ENCODE results near the gene DBH. TPM values are rescaled to one million over a fixed set of nuclear protein-coding genes. Genes with fewer than 3 reads are reported as not detected.

DBH gene
- total and polyA plus RNA-seq, 7 donors: 0.01 TPM; not detected in 6

DNA sequence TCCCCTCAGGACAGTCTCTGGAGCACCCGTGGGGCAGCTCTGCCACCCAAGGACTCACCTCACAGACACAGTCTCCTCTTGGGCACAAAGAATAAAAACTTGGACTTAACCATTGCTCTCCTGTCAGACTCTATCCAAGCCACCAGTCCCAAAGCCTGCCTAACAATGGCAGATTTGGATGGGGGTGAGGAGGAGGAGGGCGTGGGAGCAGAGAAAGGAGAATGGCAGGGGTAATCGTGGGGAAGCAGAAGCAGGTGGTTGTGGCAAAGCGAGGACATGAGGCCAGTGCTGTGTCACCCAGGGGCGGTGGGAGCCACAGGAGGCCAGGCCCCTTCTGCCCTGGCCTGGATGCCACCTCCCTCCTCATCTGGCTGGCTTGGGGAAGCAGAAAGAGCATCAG lies 21.5 kb upstream of the DBH start:
- Histone ChIP-seq H3K36me3 (no peaks in the 10 kb centered on the region), H3K4me3 (no peak overlapping the region), H3K9me3 (no peaks in the 10 kb centered on the region), H3K27ac (no peak overlapping the region), H3K4me1 (no peaks in the 10 kb centered on the region), H3K27me3 (peaks cover 4 to 97% (median 56%) of the 10 kb centered on the region in 3 donors)
- DNase-seq: no peak
- TF ChIP-seq, protein P1, sequence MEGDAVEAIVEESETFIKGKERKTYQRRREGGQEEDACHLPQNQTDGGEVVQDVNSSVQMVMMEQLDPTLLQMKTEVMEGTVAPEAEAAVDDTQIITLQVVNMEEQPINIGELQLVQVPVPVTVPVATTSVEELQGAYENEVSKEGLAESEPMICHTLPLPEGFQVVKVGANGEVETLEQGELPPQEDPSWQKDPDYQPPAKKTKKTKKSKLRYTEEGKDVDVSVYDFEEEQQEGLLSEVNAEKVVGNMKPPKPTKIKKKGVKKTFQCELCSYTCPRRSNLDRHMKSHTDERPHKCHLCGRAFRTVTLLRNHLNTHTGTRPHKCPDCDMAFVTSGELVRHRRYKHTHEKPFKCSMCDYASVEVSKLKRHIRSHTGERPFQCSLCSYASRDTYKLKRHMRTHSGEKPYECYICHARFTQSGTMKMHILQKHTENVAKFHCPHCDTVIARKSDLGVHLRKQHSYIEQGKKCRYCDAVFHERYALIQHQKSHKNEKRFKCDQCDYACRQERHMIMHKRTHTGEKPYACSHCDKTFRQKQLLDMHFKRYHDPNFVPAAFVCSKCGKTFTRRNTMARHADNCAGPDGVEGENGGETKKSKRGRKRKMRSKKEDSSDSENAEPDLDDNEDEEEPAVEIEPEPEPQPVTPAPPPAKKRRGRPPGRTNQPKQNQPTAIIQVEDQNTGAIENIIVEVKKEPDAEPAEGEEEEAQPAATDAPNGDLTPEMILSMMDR (IDR thresholded peaks at IDR 0.05): no peak
- TF ChIP-seq POLR2AphosphoS5 (IDR thresholded peaks at IDR 0.05) (no peak), POLR2A (IDR thresholded peaks at IDR 0.05) (no peak), EP300 (IDR thresholded peaks at IDR 0.05) (no peak)
- WGBS, 2 donors: 50 to 61% methylated on average over 5 of the region's 5 CpGs
- intact Hi-C loops (cut with DNase I): no loop called here

DNA sequence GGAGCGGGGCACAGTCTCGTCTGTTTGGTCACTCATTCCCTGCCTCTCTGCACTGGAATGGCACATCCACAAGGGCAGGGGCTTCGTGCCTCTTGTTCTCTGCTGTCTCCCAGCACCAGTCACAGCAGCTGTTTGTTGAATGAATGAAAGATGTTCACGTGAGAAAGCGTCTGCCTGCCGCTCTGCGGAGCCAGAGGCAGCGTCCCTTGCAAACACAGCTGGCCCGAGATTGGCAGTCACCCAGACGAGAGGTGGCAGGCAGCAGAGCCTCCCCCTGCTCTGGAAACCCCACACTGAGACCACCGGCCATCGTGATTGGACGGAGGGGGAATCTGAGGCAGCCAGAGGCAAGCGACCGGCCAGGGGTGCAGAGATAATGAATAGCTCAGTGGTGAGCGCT lies 21.0 kb upstream of the DBH start:
- Histone ChIP-seq H3K27ac (no peak overlapping the region), H3K4me3 (no peak overlapping the region), H3K9me3 (no peaks in the 10 kb centered on the region), H3K36me3 (no peaks in the 10 kb centered on the region), H3K27me3 (peaks cover 4 to 92% (median 54%) of the 10 kb centered on the region in 3 donors), H3K4me1 (peaks cover 0 to 4% (median 0%) of the 10 kb centered on the region in 4 donors)
- no peak for DNase-seq
- intact Hi-C loops (cut with DNase I): no loop called here
- TF ChIP-seq, protein P1 (IDR thresholded peaks at IDR 0.05): no peak
- no peak for TF ChIP-seq POLR2A (IDR thresholded peaks at IDR 0.05)
- TF ChIP-seq EP300 (IDR thresholded peaks at IDR 0.05): no peak
- no peak for TF ChIP-seq POLR2AphosphoS5 (IDR thresholded peaks at IDR 0.05)
- WGBS, 2 donors: 37 to 48% methylated on average over 16 of the region's 16 CpGs

DNA sequence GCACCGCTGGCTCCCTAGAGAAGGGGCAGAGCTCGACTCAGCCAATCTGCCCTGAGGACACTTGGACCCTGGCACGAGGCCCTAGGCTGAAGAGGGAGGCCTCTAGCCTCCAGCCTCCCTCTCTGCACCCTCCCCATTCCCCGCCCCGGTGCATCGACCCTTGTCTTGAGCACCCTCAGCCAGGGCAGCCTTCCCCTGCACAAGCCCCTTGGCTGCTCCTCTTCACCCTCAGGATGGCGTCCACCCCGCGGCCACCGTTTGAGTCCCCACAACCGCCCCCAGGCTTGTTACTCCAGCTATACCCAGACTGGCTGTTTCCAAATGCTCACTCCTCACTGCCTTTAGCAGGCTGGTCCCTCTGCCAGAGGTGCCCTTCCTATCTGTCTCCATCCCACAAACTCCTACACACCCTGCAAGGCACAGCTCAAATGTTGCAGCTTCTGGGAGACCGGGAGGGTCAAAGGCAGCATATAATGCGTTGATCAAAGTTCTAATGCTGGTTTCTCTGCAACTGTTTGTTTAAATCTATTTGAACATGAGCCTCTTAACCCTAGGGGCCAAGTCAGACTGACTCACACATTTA lies 20.5 kb upstream of the DBH start:
- WGBS, 2 donors: 68 to 76% methylated on average over 13 of the region's 13 CpGs

DNA sequence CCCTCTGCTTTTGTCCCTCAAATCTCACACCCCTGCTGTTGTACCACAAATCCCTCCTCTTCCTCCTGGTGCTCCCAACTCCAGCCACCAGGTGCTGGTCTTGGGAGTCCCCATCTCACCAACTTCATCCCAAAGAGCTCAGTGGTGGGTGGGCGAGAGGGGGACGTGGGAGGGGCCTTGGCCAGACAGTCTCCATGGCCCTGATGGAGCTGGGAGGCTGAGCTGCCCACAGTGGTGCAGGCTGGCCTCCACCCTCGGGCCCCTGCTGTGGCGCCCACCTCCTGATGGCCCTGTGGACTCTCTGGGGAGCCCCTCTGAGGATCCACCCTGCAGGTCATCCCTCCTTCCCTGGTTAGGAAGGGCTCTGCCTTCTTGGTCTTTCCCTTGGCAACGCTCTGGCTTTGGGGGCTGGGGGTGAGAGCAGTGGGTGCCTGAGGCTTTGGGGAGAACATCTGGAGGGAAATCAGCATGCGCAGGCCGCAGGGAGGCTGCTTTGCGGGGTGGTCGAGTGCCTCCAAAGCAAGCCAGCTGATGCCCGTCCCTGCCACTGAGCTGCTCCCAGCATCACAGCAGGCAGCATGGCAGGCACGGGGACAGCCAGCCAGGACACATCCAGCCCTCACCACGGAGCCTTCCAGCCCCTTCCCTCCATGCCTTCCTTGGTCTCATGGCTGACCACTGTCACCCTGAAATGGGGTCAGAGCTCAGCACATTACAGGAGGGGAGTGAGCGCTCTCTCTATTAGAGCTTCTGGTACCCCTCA lies 19.3 kb upstream of the DBH start:
- Histone ChIP-seq H3K27me3 (peaks cover 0 to 75% (median 43%) of the 10 kb centered on the region in 3 donors), H3K9me3 (no peaks in the 10 kb centered on the region), H3K36me3 (no peaks in the 10 kb centered on the region), H3K4me3 (no peak overlapping the region), H3K27ac (no peak overlapping the region), H3K4me1 (peaks cover 0 to 4% (median 0%) of the 10 kb centered on the region in 4 donors)
- TF ChIP-seq POLR2AphosphoS5 (IDR thresholded peaks at IDR 0.05) (no peak), EP300 (IDR thresholded peaks at IDR 0.05) (no peak), POLR2A (IDR thresholded peaks at IDR 0.05) (no peak)
- TF ChIP-seq, protein P1 (IDR thresholded peaks at IDR 0.05): no peak
- intact Hi-C loops (cut with DNase I): no loop called here
- WGBS, 2 donors: 77 to 83% methylated on average over 13 of the region's 13 CpGs
- no peak for DNase-seq

More for the DNA sequence above, 20.5 kb upstream of the DBH start:
- H3K27me3 ChIP-seq: peaks cover 4 to 87% (median 48%) of the 10 kb centered on the region in 3 donors
- TF ChIP-seq POLR2A (IDR thresholded peaks at IDR 0.05) (no peak), EP300 (IDR thresholded peaks at IDR 0.05) (no peak), POLR2AphosphoS5 (IDR thresholded peaks at IDR 0.05) (no peak)
- TF ChIP-seq, protein P1 (IDR thresholded peaks at IDR 0.05): no peak
- H3K36me3 ChIP-seq: no peaks in the 10 kb centered on the region
- no peak overlapping the region for H3K4me3 ChIP-seq
- intact Hi-C loops (cut with DNase I): no loop called here
- H3K27ac ChIP-seq: no peak overlapping the region
- no peaks in the 10 kb centered on the region for H3K9me3 ChIP-seq
- DNase-seq: no peak
- H3K4me1 ChIP-seq: peaks cover 0 to 4% (median 0%) of the 10 kb centered on the region in 4 donors

Measured in sigmoid colon (tissue), 7 donors.